Spleen (tissue), 7 donors: ENCODE data around the gene TMCO4.

Source experiments
- POLR2A ChIP-seq, 3 donors: fragments of 450-650 bp; IDR thresholded peaks; one replicate each; pipeline ENCODE4 v1.5.1; 2017; ENCODE audit warnings: antibody characterized with exemption in 3 of 3, mild to moderate bottlenecking in 1 of 3
- POLR2AphosphoS5 ChIP-seq, 3 donors: sonication (generic); formaldehyde crosslinking; IDR thresholded peaks; one replicate each; pipeline ENCODE4 v1.5.1; 2017; ENCODE audit warnings: antibody characterized with exemption in 3 of 3
- TF ChIP-seq, protein P1 (sequence below), 11 experiments: fragments of 200-600 bp in 7 of 11; fragments of 450-650 bp in 4 of 11; sonication (generic) in 4 of 11; IDR thresholded peaks in 8 of 11; conservative IDR thresholded peaks in 3 of 11; 1 replicate in 7 of 11; 2 replicates in 4 of 11; pipeline versions ENCODE4 v1.4.0 to v1.8.0; 2016 to 2021; ENCODE audit warnings: antibody characterized with exemption in 11 of 11, inconsistent platforms in 4 of 11, mild to moderate bottlenecking in 1 of 11
- donor health status: DM: no; HTN: no; CAD: no; lungs with moderate emphysema.
- donor health status: DM: no; HTN: no; CAD: no.
- donor health status: DM: no; HTN: no; CAD: no.

DNA sequence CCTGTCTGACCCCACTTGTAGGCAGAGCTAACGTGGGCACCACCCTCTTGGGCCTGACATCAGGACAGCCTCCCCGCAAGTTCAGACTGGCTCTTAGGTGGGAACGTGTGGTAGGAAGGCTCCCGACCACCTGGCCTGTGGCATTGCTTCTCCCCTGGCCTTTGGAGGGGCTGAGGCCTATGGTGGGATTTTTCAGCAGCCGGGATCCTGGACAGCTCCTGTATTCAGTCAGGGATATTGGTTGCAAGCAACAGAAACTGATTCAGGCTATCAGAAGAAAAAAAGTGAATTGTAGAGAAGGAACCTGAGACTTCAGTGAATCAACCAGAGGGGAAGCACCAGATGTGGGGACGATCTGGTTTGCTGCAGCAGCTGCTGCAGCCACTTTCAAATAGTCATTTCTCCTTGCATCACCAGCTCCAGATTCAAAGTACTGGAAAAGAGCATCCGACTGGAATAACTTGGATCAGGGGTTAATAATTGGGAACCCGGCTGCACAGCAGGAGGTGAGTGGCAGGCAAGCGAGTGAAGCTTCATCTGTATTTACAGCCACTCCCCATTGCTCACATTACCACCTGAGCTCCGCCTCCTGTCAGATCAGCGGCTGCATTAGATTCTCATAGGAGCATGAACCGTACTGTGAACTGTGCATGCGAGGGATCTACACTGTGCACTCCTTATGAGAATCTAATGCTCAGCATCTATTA lies 9.5 kb upstream of the TMCO4 start:
- TF ChIP-seq, protein P1, sequence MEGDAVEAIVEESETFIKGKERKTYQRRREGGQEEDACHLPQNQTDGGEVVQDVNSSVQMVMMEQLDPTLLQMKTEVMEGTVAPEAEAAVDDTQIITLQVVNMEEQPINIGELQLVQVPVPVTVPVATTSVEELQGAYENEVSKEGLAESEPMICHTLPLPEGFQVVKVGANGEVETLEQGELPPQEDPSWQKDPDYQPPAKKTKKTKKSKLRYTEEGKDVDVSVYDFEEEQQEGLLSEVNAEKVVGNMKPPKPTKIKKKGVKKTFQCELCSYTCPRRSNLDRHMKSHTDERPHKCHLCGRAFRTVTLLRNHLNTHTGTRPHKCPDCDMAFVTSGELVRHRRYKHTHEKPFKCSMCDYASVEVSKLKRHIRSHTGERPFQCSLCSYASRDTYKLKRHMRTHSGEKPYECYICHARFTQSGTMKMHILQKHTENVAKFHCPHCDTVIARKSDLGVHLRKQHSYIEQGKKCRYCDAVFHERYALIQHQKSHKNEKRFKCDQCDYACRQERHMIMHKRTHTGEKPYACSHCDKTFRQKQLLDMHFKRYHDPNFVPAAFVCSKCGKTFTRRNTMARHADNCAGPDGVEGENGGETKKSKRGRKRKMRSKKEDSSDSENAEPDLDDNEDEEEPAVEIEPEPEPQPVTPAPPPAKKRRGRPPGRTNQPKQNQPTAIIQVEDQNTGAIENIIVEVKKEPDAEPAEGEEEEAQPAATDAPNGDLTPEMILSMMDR (IDR thresholded peaks at IDR 0.05 in 8 of 11, conservative IDR thresholded peaks at IDR 0.05 in 3 of 11) = no peak
- TF ChIP-seq POLR2AphosphoS5 (IDR thresholded peaks at IDR 0.05) (no peak), POLR2A (IDR thresholded peaks at IDR 0.05) (no peak)
